Astrocyte (in vitro differentiated cells and primary cell): ENCODE data around the gene UBE2E2.

Source experiments
- EZH2 ChIP-seq: IDR thresholded peaks from 2 replicates; pipeline ENCODE4 v1.6.1; 2012; ENCODE audit warnings: mild to moderate bottlenecking, low read length, inconsistent platforms; ENCODE audit not compliant: insufficient read depth
- TF ChIP-seq, protein P1 (sequence below): IDR thresholded peaks from 2 replicates; pipeline ENCODE4 v1.5.1; 2011; ENCODE audit warnings: low read depth, mild to moderate bottlenecking, inconsistent platforms, low read length, moderate library complexity; ENCODE audit not compliant: insufficient read depth

DNA sequence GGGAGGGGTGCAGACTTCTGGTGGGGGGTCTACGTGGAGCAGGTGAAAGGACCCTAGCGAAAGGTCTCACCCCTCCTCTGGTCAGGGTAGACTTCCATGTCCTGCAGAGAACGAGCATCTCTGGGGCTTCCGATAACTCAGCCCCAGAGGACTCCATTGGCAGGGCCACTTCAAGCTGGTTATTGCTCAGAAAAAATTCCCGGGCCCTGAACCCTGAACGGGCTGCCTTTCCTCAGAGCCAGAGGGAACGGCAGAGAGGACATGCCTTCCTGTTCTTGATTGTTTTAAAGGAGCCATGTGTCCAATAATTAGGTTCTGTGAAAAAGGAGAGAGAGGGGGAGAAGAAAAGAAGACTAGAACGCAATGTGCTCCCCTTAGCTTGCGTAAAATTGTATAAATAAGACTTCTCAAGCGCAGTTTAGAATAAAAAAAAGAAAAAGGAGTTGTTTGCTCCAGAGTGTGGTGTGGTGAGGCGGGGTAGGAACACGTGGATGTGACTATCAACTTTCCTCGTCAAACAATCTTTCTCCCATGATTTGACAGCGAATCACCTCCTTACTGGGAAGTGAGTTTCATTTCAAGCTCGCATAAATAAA is 409.3 kb downstream of the UBE2E2 start:
- TF ChIP-seq, protein P1, sequence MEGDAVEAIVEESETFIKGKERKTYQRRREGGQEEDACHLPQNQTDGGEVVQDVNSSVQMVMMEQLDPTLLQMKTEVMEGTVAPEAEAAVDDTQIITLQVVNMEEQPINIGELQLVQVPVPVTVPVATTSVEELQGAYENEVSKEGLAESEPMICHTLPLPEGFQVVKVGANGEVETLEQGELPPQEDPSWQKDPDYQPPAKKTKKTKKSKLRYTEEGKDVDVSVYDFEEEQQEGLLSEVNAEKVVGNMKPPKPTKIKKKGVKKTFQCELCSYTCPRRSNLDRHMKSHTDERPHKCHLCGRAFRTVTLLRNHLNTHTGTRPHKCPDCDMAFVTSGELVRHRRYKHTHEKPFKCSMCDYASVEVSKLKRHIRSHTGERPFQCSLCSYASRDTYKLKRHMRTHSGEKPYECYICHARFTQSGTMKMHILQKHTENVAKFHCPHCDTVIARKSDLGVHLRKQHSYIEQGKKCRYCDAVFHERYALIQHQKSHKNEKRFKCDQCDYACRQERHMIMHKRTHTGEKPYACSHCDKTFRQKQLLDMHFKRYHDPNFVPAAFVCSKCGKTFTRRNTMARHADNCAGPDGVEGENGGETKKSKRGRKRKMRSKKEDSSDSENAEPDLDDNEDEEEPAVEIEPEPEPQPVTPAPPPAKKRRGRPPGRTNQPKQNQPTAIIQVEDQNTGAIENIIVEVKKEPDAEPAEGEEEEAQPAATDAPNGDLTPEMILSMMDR = no peak
- TF ChIP-seq EZH2 = no peak
